ENCODE results near the gene TMEM179B.

DNA sequence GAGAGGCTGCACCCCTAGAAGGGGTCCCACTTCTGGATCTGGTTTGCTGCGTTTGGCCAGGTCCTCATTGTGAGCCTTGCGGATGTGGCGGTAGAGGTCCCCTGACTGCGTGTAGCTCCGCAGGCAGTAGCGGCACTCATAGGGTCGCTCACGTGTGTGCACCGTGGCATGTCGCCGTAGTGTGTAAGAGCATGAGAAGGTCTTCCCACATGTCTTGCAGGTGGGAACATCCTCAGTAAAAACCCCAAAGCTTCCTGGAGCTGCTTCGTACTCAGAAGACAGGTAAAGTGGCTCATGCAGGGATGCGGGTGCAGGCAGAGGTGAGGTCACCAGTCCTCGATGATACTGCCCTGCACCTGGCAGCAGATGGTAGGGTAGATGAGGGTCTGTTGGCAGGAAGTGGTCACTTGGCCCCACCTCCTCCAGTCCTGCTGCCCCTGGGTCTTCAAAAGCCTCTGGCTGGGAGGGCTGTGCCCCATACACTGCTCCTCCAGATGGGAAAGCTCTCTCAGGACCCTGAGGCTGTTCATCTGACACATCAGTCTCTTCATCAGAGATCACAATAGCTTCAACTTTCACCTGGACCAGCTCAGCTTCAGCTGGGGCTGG lies 34.9 kb upstream of the TMEM179B start:
- TF ChIP-seq POLR2A (IDR thresholded peaks at IDR 0.05; ENCODE audit: low read depth), result no peak
- TF ChIP-seq CTCF (IDR thresholded peaks at IDR 0.05), result no peak
- TF ChIP-seq POLR2AphosphoS5 (IDR thresholded peaks at IDR 0.05), result no peak
